HG03060 (cell line): Measurements from ENCODE around the gene TEX29.

Experiments used
- ATAC-seq: cut with Tn5 transposase; IDR thresholded peaks from one replicate; pipeline ENCODE4 v1.9.1; 2021; ENCODE audit warnings: low read depth, moderate number of reproducible peaks; ENCODE audit not compliant: unreplicated experiment

The TEX29 gene

GRCh38 chr13:111338841-111339240 is 18.4 kb downstream of the TEX29 start:
- ATAC-seq, result no peak

- no peak for ATAC-seq
These were observed 19.1 kb downstream of the TEX29 start for GRCh38 chr13:111339366-111340143.

DNA sequence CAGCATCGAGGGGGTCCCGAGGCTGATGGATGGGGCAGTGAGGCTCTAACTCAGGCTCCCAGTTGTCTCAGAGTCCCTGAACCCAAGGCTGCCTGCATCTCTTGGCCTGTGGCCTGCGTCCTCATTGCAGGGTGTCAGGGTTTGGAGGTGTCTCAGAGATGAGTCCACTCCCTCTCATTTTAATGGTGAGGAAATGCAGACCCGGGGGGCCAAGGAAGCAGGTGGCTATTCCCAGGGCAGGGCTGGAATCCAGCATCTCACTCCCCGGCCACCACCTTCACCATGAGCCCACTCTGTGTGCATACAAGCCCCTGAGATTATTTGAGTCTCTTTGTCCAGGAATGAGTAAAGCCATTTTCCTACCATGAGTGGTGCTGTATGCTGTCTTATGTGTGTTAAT is 21.4 kb downstream of the TEX29 start:
- no peak for ATAC-seq

DNA sequence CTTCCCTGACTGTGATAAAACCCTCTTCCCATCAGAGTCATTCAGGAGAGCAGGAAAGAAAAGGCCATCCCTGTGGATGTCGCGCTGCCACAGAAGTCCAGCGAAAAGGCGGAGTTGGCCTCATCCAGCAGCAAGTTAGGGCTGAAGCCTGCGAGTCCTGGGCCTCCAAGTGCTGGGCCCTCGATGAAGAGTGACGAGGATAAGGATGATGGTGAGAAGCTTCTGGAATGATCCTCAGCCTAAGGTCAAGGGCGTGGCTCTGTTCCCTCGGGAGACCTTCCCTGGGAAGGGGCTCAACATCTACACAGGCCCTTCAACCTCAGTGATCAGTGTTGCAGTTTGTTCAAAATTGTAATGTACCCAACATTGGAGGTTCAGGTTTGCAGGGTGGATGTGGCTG is 22.3 kb downstream of the TEX29 start:
- no peak for ATAC-seq

GRCh38 chr13:111343186-111343805 is 22.9 kb downstream of the TEX29 start:
- ATAC-seq, result no peak

- ATAC-seq, result no peak
These were observed 24.2 kb downstream of the TEX29 start for GRCh38 chr13:111344471-111345191.

DNA sequence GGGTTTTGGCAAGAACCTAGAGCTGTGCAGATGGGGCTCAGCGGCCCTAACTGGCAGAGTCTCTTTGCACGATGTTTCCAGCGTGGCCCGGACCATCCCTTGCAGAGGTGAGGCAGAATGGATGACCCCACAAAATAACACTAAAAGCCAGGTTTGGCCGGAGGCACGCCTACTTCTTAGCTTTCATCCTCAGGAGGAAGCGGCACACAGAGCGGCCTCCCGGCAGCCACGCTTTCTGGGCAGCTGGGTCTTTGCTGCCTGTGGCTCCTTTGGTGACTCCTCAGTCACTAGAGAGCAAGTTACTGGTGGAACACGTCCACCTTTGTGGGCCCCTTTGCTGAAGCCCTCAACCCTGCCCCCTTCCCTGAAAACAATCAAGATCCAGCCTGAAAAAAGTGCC is 25.2 kb downstream of the TEX29 start:
- no peak for ATAC-seq

GRCh38 chr13:111346101-111346680 is 25.7 kb downstream of the TEX29 start:
- ATAC-seq, result no peak

GRCh38 chr13:111347438-111347837 is 27.0 kb downstream of the TEX29 start:
- no peak for ATAC-seq

DNA sequence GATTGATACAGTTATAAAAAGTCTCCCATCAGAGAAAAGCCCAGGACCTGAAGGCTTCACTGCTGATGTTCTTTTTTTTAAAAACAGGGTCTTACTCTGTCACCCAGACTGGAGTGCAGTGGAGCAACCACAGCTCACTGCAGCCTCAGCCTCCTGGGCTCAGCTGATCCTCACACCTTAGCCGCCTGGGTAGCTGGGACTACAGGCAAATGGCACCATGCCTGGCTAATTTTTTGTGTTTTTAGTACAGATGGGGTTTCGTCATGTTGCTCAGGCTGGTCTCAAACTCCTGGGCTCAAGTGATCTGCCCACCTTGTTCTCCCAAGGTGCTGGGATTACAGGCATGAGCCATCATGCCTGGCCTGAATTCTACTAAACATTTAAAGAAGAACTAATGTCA is 33.1 kb downstream of the TEX29 start:
- ATAC-seq, result no peak

- no peak for ATAC-seq
These were observed 34.3 kb downstream of the TEX29 start for GRCh38 chr13:111354789-111355188.

- ATAC-seq, result no peak
These were observed 36.4 kb downstream of the TEX29 start for GRCh38 chr13:111356795-111357194.

DNA sequence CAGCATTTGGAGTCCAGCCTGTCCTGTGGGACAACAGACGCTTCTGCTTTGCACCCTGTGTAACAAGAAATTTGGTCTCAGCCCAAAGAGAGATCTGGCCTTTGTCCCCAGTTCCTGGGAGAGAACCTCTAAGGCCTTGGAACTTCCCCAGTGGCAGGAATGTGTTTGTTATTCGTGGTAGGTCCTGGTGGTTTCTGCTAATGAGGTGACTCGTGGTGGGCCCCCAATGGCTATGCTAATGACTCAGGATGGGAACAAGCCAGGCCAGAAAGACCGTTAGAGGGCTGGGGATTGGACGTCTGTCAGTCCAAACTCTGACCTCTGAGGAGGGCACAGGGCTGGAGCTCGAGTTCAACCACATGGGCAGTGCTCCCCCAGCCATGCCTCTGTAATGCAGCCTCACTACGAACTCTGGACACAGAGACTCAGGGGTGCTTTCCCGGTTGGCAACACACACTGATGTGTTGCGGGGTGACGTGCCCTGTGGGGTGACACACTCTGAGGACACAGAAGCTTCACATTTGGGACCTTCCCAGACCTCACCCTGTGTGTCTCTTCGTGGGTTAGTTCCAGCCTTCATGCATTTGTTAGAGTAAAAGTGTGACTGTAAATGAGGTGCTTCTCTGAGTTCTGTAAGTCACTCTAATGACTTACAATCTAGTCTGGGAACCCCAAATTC is 38.9 kb downstream of the TEX29 start:
- no peak for ATAC-seq

GRCh38 chr13:111359930-111360329 is 39.5 kb downstream of the TEX29 start:
- no peak for ATAC-seq

DNA sequence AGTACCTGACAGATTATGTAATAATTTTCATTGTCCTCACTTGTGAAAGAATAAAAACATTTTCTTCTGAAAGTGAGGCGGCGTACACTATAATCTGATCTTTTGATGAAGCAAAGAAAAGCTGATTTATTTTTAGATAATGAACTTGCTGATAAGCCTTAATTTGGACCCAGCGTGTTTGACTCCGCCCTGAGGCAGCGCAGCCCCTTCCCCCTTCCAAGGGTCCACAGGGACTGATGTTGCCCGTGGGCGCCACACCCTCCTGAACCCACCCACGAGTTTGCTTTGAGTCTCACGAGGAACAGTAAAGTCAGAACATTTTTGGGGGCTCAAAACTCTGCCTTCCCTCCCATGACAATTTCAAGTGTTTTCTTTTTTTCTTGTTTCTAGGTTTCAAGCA is 40.0 kb downstream of the TEX29 start:
- no peak for ATAC-seq

DNA sequence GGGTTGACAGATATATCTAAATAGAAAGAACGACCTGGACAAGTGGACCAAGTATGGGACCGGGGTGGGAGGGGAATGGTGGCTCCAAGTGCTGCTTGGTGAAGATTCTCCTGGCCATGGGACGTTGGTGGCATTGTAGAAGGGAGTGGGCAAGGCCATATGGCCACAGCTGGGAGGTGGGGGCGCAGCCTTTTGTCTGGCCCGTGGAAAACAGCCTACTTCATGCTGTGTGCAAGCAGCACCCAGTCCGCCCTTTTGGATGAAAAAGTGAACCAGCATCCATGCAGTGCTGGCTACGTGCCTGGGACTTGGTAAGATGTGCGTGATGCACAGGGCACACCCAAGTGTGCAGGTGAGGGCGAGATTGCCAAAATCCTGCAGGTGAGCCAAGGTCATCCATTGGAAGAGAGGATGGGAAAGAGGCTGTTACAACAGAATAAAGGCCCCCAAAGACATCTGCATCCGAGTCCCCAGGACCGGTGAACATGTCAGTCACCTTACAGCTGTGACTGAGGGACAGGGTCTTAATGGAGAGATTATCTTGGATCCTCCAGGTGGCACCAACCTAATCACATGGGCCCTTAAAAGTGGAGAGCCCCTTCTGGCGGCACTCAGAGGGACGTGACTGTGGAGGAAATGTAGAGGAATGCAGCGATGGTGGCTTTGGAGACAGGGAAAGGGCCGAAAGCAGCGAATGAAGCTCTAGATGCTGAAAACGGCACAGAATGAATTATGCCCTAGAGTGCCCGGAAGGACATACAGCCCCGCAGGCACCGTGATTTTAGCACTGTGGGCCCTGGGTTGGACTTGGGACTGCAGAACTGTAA is 40.8 kb downstream of the TEX29 start:
- no peak for ATAC-seq

DNA sequence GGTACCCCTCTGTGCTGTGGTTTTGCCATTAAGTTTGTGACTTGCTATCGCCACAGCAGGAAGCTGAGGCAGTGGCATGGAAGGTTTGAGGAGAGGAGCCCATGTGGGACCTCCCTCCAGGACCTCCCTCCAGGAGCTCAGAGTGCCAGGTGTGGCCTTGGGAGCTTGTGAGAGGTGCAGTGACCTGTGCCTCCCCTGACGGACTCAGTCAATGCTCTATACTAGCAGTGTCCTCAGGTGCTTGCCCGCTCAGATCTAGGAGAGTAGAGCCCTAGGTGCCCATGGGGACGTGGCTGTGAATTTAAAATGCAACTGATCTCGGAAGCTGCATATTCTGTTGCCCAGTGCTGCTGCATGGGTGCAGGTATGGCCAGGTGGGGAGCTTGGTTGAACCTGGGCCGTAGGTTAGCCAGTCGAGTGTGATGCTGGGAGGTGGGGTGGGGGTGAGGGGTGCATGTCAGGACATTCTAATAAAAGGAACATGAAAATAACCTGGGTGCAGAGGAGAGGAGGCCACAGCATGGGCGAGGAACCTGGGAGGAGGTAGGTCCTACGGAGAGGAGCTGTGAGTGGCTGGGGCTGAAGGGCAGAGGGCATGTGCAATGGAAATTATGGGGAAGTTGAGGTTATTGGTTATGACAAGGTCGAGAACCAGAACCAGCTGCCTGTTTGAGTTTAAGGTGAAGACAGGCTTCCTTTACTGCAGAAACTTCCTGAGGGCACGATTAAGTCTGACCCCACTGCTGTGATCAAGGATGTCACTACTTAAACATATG is 41.6 kb downstream of the TEX29 start:
- ATAC-seq, result no peak

GRCh38 chr13:111363121-111363520 is 42.7 kb downstream of the TEX29 start:
- ATAC-seq, result no peak

DNA sequence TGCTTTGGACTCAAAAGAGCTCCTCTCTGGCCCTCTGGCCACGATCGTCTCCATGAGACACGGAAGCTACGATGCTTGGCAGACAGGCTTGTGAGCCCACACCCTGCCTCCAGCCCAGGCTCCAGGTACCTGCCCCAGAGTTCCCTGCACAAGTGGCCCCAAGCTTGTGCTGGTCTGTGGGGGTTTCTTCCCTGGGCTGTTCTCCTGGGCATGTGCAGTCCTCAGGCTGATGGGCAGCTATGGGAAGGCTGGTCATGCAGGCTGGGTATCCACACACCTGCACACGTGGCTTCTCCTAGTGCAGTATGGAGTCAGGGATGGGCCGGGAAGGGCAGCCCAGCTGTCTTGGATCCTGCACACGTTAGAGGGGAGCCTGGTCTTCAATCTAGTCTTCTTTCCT is 43.1 kb downstream of the TEX29 start:
- no peak for ATAC-seq
